GM23248 (cell line): ENCODE measurements around the gene ZKSCAN5.

ENCODE experiments used
- EZH2 ChIP-seq: fragments of 200-600 bp; sonication (generic); IDR thresholded peaks from 2 replicates; pipeline ENCODE4 v1.6.1; 2018; ENCODE audit warnings: antibody characterized with exemption, mild to moderate bottlenecking; ENCODE audit not compliant: insufficient read depth, poor library complexity, severe bottlenecking
- EZH2phosphoT487 ChIP-seq: fragments of 200-600 bp; sonication (generic); IDR thresholded peaks from 2 replicates; pipeline ENCODE4 v1.6.1; 2018; ENCODE audit warnings: antibody characterized with exemption, moderate library complexity, mild to moderate bottlenecking, low read depth; ENCODE audit not compliant: insufficient read depth

DNA sequence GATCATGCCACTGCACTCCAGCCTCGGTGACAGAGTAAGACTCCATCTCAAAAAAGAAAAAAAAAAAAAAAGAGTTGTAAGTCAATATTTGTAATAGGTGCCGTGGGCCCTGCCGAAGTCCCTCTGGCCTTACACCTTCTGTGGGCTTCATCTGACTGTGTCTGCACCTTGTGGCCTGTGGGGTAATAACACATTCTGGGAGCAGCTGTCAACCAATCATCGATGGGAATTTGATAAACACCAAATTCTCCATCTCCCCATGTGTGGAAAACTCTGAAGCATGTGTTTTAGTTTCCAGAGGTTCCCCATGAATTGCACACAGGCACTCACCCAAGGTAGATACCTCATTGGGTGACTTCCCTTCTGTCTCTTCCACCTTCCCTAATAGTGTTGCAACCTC, 15.2 kb upstream of the ZKSCAN5 start:
- TF ChIP-seq EZH2phosphoT487 (no peak), EZH2 (no peak)
